NCI-H146 treated with DMSO at 0.1 percent for 48 hours (cell line): ENCODE results near the gene FMOD.

Experiments
- DNase-seq: peaks from one replicate; lab custom pipeline; 2025; ENCODE audit not compliant: unreplicated experiment; lab: John Stamatoyannopoulos, UW

Gene FMOD

DNA sequence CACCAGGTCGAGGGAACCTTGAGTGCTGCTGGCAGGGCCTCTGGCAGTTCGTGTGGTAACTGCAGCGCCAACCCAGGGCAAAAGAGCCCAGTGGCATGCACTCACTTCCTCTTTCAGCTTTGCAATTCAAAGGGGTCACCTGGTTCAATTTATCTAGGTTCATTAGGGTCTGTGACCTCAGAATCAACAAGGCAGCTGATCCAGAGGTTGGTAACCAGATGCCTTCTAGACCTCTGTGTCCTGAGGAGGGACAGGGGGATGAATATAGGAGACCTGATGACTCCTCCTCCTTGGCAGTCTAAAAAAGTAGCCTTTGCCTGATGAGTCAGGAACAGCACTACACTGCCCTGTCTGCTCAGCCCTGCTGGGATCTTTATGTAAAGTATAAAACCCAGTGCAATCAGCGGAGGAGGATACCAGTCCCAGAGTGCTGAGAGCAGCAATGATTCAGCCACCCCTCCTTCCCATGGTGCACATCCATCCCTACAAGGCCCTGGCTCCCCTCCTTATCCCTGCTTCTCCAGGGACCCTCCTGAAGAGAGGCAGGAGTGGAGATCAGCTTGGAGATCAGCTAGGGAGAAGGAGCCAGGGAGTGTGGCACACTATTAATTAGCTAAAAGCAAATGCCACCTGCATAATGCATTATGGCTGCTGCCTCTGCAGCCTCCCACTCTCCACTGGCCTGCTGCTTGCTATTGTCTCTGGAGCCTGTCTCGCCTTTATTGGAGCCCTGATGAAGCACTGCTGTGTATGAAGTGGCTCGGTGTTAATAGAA lies 11.2 kb upstream of the FMOD start:
- no peak for DNase-seq

DNA sequence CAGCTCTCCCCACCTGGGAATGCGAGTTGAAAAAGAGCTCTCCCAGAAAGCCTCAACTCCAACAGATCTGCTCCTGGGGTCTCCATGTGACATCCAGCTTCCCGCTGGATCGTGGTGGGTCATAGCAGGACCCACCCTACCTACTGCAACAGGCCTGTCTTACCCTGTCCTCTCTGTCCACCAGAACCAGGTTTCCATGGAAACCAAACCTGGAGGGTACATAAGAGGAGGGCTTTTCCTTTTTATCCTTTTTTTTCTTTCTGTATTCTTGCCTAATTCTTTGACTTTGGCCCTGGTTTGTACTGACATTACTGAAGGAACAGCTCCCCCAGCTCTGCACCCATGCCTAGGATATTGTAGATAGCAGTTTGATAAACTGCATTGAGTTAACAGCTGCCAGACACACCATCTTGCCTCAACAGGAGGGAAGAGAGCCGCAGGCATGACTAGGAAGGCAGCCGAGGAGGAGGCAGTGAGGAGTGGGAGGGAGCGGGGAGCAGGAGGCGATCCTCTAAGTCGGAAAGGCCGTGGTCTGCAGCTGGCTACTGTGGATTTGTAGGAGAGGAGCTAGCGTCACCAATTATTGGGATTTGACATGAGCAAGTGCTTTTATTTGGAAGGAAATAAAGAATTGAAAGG lies 9.7 kb upstream of the FMOD start:
- no peak for DNase-seq

DNA sequence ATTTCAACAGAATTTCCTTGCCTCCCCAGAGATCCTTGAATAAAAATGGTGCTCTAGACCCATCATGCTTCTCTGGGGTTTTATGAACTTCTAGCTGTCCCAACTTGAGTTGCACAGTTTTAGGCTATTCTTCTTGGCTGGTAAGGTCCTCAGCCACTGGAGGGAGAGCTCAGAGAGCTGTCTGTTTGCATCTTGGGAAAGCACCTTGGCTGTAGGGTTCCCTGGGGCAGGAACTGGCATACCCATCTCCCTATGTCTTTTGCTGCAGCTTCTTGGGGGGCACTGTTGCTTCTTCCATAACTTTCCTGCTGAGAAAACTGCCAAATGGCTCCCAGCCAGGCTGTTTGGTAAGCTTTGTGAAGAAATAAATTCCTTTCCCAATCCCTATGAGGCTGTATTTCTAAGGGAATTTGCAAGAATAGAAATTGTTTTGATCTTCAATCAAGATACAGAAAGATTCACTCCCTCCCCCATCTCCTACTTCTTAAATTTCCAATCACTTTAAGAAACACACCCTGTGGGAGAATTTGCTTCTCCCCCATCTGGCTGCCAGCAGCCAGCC lies 8.2 kb upstream of the FMOD start:
- DNase-seq: no peak

DNA sequence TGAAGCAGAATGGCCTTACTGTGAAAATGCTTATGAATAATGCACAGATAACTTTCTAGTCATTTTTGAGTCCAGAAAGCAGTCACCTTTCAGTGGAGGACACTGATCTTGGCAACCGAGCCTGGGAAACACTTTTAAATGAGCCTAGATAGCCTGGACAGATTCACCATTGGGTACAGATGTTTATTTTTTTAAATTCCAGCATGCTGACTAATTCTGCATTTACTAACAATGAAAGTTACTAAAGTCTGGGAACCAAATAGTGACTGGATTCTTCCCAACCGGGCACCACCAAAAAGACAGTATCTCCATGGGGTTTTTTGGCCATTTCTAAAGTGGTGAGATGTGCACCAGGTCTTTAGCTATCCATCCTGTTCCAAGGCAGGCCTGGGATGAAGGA lies 3.3 kb upstream of the FMOD start:
- no peak for DNase-seq

DNA sequence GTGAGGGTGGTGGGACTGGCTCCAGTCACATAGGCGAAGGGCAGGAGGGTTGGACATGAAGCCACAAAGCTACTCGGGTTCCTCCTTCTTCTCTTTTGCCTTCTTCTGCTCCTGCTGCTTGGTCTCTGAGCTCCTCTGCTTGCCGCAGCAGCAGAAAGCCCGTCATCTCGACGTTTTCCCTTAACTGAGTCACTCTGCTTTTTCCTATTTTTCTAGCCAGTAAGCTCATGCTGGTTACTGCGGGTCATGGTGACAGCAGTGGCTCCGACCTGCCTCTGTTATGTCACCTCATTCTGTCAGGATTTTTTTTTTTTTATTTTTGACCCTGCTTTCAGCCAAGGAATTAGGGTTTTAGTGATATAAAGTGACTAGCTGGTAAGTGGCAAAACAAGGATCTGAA lies 2.6 kb upstream of the FMOD start:
- DNase-seq: no peak

DNA sequence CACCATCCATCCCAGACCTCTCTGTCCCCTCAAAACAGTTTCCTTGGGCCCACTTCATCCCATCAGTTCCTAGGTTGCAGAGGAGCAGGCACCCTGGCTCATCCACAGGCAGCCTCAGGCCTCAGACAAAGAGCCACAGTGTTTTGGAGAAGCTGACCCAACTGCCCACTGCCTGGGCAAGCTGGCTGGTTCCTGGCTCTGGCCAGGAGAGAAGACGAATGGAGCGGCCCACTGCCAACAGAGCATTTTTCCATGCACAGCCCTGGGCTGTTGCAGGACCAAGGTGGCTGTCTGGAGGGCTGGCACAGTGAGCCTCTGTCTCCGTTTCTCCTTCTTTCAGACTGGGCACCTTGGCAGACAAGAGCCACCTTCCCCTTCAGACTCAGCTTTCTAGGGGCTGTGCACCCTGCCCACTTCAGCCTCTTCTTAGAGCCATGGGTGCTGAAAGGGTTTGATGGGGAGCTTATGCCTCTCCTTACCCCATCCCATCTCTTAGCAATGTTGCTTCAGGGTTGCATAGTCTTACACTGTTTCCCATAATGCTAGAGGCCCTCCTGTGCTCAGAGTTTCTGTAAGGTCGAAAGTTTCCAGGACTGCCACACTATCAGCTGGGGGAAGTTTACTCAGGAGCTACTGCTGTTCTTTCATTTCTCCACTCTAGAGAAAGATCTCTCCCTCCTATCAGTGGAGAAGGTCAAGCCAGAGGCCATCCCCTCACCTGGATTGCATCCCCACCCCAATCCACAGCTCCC lies 973 bp downstream of the FMOD start:
- DNase-seq: no peak

DNA sequence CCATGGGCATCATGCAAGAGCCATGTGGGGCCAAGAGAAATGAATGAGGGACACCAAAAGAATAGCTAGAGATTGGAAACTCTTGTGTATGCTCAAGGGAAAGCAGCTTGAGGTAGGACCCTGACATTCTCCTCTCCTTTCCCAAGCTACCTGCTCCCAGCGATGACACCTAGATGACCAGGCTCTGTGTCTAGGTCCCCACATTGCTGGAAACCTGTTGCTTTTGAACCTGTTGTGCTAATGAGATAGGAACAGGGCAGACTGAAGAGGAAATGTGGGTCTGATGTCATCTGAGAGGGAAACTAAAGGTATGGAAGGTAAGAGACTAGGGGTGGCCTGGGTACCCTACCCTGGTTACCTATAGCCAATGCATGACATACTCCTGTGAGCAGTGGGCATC lies 1.8 kb downstream of the FMOD start:
- no peak for DNase-seq

DNA sequence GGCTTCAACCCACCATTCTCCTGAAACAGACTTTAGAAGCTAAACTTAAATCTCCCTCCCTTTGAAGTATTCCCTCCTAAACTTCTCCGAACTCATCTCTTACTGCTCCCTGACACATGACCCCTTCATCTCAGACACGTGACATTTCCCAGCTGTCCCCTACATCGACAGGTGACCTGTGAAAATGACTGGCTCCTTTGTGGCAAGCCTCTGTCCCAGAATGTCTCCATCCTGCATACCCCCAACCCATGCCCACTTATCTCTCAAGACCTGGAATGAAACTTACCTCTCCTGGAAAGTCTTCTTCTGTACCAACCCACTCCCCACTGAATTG lies 4.2 kb downstream of the FMOD start:
- no peak for DNase-seq

DNA sequence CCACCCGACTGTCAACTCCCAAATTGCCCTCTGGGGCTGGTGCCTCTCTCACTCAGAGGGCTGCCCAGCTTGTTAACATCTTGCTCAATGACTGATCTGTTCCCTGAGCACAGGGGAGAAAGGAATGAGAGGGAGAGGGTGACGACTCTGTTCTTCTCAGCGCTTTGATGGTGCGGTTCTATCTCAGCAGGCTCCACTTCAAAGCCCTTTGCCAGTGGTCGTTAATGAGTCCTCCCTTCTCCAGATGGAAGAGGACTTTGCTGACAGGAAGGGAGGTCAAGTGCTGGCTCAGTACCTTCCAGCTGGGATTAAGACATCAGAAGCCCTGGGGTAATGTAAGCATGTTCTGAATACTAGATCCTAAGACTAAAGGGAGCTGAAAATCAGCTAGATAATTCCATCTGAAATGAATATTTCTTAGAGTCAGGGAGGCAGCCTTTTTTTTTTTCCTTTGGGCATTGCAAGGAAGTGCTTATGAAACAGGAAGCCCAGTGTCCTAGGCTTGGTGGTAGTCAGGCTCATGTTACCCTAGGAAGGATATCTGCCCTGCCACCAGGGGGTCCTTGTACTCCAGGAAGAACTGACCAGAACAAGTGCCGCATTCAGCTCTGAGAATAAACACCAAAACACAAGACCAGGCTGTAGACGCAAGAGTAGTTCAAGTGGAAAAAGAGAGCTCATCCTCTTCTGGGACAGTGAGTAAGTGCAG lies 4.7 kb downstream of the FMOD start:
- no peak for DNase-seq

DNA sequence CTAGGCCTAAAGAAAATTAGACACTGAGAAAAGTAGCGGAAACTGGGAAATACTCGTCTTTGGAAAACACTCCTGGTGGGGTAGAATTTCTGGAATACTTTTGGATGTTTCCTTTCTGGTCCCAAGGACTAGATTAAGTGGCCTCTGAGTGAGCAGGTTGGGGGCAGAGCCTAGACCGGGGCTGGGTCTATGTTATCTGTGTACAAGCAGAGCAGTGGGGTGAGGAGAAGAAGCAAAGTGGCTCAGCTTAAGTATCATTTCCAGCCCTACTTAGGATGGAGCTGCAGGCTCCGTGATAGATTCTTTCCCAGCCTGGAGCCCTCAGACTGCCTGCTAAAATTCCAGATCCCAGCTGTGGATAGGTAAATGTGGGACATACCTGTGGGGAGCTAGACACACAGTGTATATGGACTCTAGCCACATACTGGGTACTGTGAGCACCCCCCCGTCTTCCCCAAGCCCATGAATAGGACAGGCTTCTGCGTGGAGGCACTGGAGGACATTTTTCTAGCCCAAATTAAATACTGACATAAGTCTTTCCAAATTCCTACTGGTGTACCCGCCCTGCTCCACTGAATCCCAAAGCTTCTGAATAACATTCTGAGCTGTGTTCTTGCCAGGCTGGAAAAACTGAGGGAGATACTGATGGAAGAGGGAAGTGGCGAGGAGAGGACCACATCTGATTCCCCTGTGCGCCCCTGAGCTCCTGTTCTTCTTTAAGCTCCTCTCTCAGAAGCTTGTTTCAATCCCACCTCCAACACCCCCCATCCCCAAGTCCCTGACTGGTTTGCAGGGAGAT lies 6.8 kb downstream of the FMOD start:
- DNase-seq: no peak

DNA sequence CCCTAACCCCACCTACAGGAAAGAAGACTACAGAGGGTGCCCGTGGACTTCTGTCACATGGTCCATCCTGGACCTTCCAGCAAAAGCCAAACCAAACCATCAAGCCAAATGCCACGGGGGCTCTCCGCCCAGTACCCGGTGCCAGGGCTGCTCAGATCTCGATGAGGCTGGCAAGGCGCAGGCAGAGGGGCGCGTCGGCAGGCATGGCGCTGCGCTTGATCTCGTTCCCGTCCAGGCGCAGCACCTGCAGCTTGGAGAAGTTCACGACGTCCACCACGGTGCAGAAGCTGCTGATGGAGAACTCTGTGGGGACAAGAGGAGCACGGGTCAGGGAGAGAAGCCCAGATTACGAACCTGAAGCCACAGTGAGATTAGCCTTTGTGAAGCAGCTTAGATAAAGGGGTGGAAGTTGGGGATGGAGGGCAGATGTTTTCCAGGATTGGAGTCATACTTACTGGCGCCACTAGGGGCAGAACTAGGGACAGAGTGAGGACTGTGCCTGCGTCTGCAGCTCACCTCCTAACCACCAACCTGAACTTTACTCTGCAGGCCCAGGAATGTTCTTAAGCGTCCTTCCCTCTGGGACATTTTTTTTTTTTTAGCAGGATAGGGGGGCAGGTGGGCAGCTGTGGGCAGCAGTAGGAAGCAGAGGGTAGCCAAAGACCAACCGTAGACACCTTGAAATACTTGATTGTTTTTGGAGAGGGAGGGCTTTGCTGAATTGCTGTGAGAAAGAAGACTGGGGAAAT lies 8.6 kb downstream of the FMOD start:
- DNase-seq: peak; percentile 14

DNA sequence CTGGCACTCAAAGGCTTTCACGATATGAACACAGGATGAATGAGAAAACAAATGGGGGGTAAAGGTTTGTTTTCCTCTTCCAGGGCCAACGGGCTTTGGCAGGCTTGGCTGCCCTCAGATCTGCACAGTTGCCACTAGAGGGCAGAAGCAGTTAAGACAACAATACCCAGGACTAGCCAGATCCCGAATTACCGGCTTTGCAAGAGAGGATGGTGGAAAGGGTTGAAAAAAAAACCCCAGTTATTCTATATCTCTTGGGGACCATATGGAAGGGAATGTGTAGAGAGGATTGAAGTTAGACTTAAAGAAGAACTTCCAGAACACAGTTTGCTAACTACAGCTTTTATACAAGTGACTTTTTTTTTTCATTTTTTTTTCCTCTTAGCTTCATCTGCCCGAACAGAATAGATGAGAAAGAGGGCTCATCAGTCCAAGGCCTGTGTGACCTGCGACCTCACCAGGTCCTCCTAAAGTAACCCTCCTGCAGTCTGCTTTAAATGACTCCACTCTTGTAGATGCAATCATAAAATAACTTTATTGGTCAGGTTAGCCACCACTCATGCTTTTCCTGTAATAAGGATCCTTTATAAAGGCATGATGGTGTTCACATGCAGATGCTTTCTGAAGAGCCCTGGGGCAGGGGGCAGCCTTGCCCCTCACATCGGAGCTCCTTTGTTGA lies 10.7 kb downstream of the FMOD start:
- peak; percentile 63 for DNase-seq

DNA sequence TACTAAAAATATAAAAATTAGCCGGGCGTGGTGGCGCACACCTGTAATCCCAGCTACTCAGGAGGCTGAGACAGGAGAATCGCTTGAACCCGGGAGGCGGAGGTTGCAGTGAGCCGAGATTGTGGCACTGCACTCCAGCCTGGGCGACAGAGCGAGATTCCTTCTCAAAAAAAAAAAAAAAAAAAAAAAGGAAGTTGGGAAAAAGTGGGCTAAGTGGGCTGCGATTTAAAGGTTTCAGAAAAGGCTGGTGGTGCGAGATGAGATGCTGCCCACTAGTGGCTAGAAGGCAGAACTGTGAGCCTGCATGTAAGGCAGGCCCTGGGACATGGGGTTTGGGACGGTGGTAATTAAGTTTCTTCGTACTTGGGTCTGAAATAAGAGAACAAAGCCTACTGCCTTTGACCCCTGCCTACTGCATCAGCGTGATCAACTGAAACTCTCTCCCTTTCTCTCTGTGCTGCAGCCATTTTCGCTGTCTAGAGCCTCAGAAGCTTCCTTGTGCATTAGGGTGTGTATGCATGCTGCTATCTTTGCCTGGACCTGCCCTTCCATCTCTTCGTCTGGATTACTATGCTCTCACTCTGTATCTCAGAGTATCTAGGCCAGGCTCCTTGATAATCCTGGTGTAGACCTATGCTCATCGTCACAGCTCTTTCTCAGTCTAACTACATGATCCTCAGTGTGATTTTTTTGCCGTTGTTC lies 12.4 kb downstream of the FMOD start:
- DNase-seq: peak; percentile 11

DNA sequence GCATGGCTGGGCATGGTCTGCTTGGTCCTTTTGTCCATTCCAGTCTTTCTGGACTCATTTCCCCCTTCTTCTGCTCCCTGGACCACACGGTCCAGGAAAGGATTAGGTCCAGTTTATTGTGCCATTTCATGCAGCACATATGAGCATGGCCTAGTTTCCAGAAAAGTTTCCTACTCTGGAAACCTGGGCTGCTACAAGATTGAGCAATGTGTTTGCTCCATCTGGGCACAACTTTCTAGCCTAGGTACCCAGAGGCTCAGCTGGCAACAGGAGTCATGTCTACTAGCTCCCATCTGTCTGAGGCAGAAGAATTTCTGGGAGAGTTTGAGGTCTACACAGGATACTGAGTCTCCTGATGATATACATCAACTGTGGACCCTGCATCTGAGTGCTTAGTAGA lies 14.8 kb downstream of the FMOD start:
- no peak for DNase-seq

DNA sequence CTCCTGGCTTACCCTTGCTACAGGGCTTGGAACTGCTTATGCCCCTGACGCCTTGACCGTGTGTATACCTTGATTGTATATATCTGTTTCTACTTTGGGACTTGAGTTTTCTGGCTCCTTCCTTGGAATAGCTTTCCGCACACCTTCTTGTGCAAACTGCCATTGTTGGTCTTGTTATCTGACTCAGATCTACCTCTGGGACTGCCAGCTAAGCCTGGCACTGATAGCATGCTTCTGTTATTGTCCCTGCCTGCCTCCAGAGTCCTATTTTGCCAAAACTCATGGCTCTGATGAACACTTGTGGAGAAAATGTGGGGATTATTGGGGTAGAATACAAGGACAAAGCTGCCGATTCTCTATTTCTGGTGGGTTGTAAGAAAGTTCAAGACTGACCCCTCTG lies 15.4 kb downstream of the FMOD start:
- DNase-seq: no peak

DNA sequence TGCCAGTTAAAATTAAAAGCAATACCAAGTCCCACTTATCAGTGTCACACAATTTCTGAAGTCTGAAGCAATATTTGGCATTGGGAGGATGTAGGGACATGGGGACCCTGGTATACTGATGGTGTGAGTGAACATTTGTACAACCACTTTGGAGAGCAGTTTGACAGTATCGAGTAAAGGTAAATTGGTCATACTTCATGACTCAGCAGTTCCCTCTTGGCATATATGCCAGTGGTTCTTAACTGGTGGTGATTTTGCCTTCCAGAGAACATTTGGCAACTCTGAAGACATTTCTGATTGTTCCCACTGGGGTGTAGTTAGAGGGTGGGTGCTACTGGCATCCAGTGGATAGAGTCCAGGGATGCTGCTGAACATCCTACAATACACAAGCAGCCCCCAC lies 19.7 kb downstream of the FMOD start:
- no peak for DNase-seq

DNA sequence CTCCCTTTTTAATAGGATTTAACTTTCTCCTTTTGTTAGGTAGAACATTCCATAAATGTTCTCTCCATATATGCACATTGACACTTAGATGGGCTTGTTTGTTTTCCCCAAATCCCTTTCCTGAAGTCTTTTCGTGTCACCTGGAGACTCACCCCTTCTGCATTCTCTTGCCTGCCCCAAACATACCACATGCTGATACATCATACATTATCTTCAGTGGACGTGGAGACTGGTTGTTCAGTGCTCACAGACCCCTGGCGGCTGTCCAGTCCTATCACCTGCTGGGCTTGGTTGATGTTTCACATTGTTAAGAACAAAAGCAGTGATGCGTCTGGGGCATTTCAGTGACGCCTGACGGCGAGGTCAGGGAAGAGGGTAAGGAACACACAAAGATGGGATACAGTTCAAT lies 22.2 kb downstream of the FMOD start:
- DNase-seq: peak; percentile 92

DNA sequence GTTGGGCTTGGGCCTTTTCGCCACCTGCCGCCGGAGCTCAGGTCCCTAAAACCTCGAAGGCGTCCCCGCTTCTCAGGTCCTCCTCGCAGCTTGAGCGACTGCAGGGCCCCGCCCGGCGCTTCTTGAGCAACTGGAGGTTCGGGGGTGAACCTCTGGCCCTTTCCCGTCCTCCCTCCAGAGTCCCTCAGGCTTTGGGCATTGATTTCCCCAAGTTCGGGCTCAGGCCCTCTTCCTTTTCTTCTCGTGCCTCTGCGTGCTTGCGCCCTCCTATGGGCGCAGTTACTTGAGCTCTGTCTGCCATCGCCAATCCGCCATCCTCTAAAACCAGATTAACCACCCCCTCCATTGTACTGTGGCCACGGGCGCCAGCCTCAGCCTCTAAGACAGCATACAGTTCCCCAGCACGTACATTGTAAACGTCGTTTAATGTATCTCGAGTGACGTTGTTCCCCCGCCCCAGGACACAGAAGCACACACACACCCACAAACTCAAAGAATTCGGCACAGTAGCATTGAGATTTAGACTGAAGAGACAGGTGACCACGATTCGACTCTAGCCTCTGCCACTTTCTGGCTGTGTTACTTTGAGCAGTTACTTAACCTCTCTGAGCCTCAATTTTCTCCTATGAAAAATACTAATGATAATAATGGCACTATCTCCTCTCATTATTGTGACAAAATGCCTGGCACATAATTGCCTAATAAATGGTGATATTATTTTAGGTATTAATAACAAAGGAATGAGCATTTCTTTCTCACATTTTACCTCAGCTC lies 23.1 kb downstream of the FMOD start:
- DNase-seq: peak; percentile 56
